ACC112 (cell line): Measurements from ENCODE around the gene SF1.
A peak's percentile ranks its signal among the peaks of the same experiment; 100 is the strongest.

ENCODE experiments used
- H2AFZ ChIP-seq: fragments of 200-600 bp; sonication (generic); one replicate; pipeline ENCODE4 v1.6.0; 2017; ENCODE audit warnings: antibody characterized with exemption, low read length; ENCODE audit not compliant: unreplicated experiment
- H3K27ac ChIP-seq: fragments of 200-600 bp; sonication (generic); 2 replicates; pipeline ENCODE4 v1.5.1; 2014; ENCODE audit warnings: low read depth, mild to moderate bottlenecking, antibody characterized with exemption, low read length, moderate library complexity
- H3K27me3 ChIP-seq: fragments of 200-600 bp; sonication (generic); 2 replicates; pipeline ENCODE4 v1.6.1; 2014; ENCODE audit warnings: mild to moderate bottlenecking, antibody characterized with exemption, low read length, moderate library complexity, mixed read lengths; ENCODE audit not compliant: insufficient read depth
- H3K36me3 ChIP-seq: fragments of 200-600 bp; sonication (generic); 2 replicates; pipeline ENCODE4 v1.6.1; 2016; ENCODE audit warnings: mild to moderate bottlenecking, antibody characterized with exemption, low read length, moderate library complexity, mixed read lengths; ENCODE audit not compliant: insufficient read depth
- H3K4me1 ChIP-seq: fragments of 200-600 bp; sonication (generic); one replicate; pipeline ENCODE4 v1.6.1; 2016; ENCODE audit warnings: low read length, mixed read lengths; ENCODE audit not compliant: insufficient read depth, unreplicated experiment, control insufficient read depth
- H3K4me3 ChIP-seq: fragments of 200-600 bp; sonication (generic); 2 replicates; pipeline ENCODE4 v1.5.1; 2014; ENCODE audit warnings: mild to moderate bottlenecking, low read depth, low read length
- H3K79me2 ChIP-seq: fragments of 200-600 bp; sonication (generic); one replicate; pipeline ENCODE4 v1.6.0; 2016; ENCODE audit warnings: low read length; ENCODE audit not compliant: control insufficient read depth, unreplicated experiment, insufficient read depth

SF1 gene

GRCh38 chr11:64776425-64776824 lies 1.9 kb downstream of the SF1 start:
- Histone ChIP-seq H3K27me3 (no peaks in the 10 kb centered on the region), H3K27ac (no peak overlapping the region), H3K79me2 (peaks cover 59% of the 10 kb centered on the region), H2AFZ (no peak overlapping the region), H3K4me3 (peak overlapping the region; percentile 87), H3K4me1 (peaks cover 30% of the 10 kb centered on the region), H3K36me3 (peaks cover 51% of the 10 kb centered on the region)

DNA sequence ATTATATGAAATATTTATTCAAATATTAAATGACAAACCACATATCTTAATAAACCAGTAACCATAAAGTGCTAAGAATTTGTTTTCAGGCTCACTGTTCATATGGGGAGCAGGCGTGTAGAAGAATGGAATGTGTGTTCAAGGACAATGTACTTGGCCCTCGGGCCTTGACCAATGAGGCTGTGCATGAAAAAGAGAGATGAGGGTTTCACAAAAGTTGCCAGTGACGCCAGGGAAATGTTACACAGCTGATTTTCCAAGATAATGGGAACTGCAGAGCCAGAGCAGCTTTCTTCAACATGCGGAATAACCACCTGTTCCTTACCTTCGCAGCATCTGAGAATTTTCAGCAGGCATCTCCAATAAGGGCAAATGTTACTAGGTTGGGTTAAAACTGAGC lies 4.2 kb downstream of the SF1 start:
- no peaks in the 10 kb centered on the region for H3K27me3 ChIP-seq
- no peak overlapping the region for H2AFZ ChIP-seq
- peaks cover 23% of the 10 kb centered on the region for H3K4me1 ChIP-seq
- H3K27ac ChIP-seq = no peak overlapping the region
- no peak overlapping the region for H3K4me3 ChIP-seq
- peaks cover 67% of the 10 kb centered on the region for H3K79me2 ChIP-seq
- H3K36me3 ChIP-seq = peaks cover 71% of the 10 kb centered on the region

- Histone ChIP-seq H3K4me1 (peaks cover 23% of the 10 kb centered on the region), H3K27me3 (no peaks in the 10 kb centered on the region), H3K27ac (no peak overlapping the region; the same call in 1 of the 2 replicates), H3K4me3 (no peak overlapping the region), H3K36me3 (peaks cover 87% of the 10 kb centered on the region), H2AFZ (no peak overlapping the region), H3K79me2 (peaks cover 71% of the 10 kb centered on the region)
Measured at GRCh38 chr11:64772303-64773018, 5.9 kb downstream of the SF1 start.

DNA sequence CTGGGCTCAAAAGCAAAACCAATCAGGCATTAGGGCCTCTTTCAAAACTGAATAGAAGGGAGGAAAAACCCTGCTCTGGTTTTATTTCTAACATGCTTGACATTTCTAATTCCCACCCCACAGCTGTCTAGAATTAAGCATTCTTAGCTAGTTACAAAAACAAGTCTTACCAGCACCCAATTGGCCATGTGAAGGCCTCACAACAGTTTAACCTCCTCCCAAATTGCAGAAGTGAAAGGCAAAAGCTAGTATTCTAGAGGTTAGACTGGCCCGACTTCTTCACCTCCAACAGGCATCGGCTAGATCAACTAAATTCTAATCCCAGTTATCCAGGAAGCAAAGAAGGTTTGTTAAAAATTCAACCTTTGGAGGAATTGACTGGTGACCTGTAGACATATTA lies 6.5 kb downstream of the SF1 start:
- H3K36me3 ChIP-seq = peaks cover 92% of the 10 kb centered on the region
- no peak overlapping the region; the same call in 1 of the 2 replicates for H3K27ac ChIP-seq
- peaks cover 23% of the 10 kb centered on the region for H3K4me1 ChIP-seq

DNA sequence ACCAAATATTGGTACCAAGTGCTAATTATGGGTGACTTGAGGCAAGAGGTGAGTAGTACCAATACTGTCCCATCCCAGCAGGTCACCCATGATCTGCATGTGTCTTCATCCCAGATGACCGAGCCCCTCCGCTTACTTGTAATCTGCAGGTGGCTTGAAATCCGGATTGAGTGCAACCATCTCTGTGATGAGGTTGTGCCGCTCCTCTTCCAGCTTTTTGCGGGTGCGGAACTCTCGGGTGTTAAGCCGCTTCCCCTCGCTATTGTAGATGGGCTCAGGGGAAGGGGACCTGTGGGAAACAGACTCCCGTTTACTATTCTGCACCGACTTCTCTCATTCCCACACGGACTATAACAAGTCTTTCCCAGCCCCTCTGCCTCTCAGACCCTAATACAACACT lies 8.2 kb downstream of the SF1 start:
- peaks cover 50% of the 10 kb centered on the region for H3K79me2 ChIP-seq
- no peaks in the 10 kb centered on the region for H3K27me3 ChIP-seq
- no peak overlapping the region for H2AFZ ChIP-seq
- H3K27ac ChIP-seq = no peak overlapping the region
- no peak overlapping the region for H3K4me3 ChIP-seq
- H3K4me1 ChIP-seq = peaks cover 8% of the 10 kb centered on the region
- H3K36me3 ChIP-seq = peaks cover 78% of the 10 kb centered on the region

More for the DNA sequence above, 6.5 kb downstream of the SF1 start:
- Histone ChIP-seq H3K4me3 (no peak overlapping the region), H2AFZ (no peak overlapping the region), H3K79me2 (peaks cover 66% of the 10 kb centered on the region), H3K27me3 (no peaks in the 10 kb centered on the region)

GRCh38 chr11:64769283-64769682 lies 9.1 kb downstream of the SF1 start:
- Histone ChIP-seq H3K4me1 (peaks cover 15% of the 10 kb centered on the region), H3K36me3 (peaks cover 81% of the 10 kb centered on the region), H3K79me2 (peaks cover 43% of the 10 kb centered on the region), H2AFZ (no peak overlapping the region), H3K27me3 (no peaks in the 10 kb centered on the region), H3K4me3 (no peak overlapping the region), H3K27ac (no peak overlapping the region)

DNA sequence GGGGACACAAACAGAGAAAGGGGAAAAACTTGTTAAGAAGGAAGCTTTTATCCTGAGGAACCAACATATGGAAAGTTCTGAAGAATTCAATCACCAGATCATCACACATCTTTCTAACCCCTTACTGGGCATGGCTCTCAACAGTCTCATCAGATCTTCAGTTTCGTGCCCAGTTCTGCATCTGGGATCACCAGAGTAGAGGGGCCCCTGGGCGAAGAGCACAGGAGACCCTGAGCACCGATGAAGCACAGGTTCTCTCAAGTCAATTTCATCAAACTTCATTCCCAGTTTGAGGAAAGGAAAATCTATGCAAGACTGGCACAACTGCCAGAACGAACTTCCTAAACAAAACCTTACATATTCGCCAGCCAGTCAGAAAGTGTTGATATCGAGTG lies 10.0 kb downstream of the SF1 start:
- Histone ChIP-seq H3K27ac (no peak overlapping the region), H3K27me3 (no peaks in the 10 kb centered on the region), H2AFZ (no peak overlapping the region), H3K79me2 (peaks cover 33% of the 10 kb centered on the region), H3K36me3 (peaks cover 72% of the 10 kb centered on the region), H3K4me1 (peaks cover 25% of the 10 kb centered on the region), H3K4me3 (no peak overlapping the region)

DNA sequence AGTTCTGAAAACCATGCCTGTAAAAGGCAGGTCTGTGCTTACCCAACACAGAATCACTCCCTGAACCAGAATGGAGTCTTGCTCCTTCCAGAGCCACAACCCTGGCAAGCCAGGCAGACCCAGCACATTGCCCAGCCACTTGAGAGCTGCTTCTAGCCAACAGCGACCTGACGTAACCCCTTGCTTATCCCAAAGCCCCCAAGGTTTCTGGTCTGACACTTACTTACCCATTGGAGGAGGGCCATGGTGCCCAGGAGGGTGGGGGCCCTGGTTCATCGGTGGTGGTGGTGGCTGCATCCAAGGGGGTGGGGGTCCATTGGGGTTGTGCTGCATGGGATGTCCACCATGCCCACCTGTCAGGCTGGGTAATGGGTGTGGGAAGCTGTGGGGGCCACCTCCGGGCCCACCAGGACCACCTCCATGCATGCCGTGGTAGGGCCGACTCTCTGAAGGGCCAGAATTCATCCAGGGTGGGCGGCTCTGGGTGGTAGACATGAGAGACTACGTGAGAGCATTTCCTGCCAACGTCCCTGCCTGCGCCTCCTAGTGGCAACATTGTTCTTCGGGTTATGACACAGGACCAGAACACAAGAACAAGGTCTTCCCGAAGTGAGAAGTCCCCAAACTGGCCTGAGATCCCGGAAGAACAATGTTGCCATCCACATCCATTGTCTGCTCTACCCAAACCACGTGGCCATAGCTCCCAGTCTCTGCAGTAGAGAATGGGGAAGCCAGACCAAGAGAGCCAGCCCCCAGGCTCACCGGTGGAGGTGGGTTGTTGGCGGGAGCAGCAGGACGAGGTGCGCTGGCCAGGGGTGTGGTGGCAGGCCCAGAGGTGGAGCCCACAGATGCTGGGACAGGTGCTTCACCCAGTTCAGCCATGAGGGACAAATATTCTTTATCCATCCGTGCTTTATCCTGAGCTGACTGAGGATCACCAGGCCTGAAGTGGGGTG lies 10.7 kb downstream of the SF1 start:
- Histone ChIP-seq H3K36me3 (peaks cover 65% of the 10 kb centered on the region), H3K4me3 (no peak overlapping the region), H3K27ac (no peak overlapping the region), H3K79me2 (peaks cover 27% of the 10 kb centered on the region), H3K4me1 (peaks cover 26% of the 10 kb centered on the region), H3K27me3 (no peaks in the 10 kb centered on the region), H2AFZ (no peak overlapping the region)

DNA sequence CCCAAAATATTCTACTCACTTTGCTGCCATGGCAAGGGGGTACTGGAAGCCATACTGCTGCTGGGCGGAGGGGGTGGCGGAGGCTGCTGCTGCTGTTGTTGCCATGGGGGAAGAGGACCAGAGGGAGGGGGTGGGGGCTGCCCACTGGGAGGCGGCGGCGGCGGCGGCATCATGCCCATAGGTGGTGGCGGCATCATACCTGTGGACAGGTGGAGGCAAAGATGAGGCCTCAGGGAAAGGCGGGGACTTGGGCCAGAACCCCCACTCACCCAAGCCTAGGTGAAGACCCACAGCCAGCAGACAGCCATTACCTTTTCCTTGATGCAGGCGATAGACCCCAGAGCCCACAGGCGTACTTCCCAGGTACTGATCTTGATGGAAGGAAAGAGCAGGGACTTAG lies 11.5 kb downstream of the SF1 start:
- Histone ChIP-seq H3K4me1 (peaks cover 23% of the 10 kb centered on the region), H3K27me3 (no peaks in the 10 kb centered on the region), H3K4me3 (no peak overlapping the region), H3K79me2 (peaks cover 19% of the 10 kb centered on the region), H2AFZ (no peak overlapping the region), H3K36me3 (peaks cover 58% of the 10 kb centered on the region), H3K27ac (no peak overlapping the region)

- Histone ChIP-seq H3K79me2 (peaks cover 15% of the 10 kb centered on the region), H2AFZ (no peak overlapping the region), H3K36me3 (peaks cover 51% of the 10 kb centered on the region), H3K4me1 (peaks cover 23% of the 10 kb centered on the region), H3K4me3 (no peak overlapping the region), H3K27me3 (no peaks in the 10 kb centered on the region), H3K27ac (no peak overlapping the region)
Measured at GRCh38 chr11:64765851-64766665, 12.3 kb downstream of the SF1 start.
